Skin epidermis (tissue), 12 donors: ENCODE data around the gene ITGAL.

Source experiments
- H3K27ac ChIP-seq, 21 experiments: fragments of 200-600 bp; sonication (generic) in 11 of 21; one replicate each; pipeline ENCODE4 v1.5.0; 2020; ENCODE audit warnings: mild to moderate bottlenecking in 3 of 21, inconsistent platforms in 2 of 21, moderate library complexity in 2 of 21
- H3K4me3 ChIP-seq, 7 experiments: fragments of 200-600 bp; sonication (generic) in 2 of 7; one replicate each; pipeline ENCODE4 v1.5.0; 2020; ENCODE audit warnings: inconsistent platforms in 2 of 7, mild to moderate bottlenecking in 2 of 7, moderate library complexity in 1 of 7

The ITGAL gene

DNA sequence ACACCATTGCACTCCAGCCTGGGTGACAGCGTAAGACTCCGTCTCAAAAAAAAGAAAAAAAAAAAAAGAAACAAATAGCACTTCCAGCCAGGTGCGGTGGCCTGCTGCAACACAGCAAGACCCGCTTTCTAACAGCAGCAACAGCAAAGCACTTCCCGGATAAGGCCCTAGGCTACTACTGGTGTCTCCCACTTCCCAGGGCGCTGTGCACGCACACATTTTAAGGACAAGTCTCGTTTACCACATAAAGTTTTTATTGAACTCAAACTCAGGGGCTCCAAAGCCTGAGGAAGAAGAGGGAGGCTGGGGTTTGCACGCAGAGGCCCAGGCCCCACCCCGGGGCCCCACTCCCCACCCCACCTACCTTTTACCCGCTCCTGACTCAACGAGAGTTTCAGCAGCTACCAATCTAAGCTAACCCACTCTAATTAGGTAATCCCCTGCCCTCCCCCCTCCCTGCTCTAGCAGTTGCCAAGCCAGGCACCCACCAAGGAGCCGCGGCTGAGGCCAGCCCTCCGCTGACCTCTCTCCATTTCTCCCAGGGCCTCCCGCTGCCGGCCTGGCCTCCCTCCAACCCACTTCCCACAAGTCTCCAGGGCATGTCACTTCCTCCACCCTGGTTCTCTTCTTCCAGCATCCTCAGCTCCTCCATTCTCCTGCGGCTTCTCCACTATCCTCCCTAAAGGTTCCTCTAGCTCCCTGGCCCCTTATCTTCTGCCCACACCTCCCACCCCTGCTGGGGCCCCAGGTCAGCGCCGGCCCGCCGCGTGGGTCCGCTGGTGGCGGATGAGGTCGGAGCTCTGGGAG, 51.4 kb downstream of the ITGAL start:
- Histone ChIP-seq H3K27ac (peak overlapping the region in 1 of 21 experiments; percentile 15), H3K4me3 (no peak overlapping the region)

DNA sequence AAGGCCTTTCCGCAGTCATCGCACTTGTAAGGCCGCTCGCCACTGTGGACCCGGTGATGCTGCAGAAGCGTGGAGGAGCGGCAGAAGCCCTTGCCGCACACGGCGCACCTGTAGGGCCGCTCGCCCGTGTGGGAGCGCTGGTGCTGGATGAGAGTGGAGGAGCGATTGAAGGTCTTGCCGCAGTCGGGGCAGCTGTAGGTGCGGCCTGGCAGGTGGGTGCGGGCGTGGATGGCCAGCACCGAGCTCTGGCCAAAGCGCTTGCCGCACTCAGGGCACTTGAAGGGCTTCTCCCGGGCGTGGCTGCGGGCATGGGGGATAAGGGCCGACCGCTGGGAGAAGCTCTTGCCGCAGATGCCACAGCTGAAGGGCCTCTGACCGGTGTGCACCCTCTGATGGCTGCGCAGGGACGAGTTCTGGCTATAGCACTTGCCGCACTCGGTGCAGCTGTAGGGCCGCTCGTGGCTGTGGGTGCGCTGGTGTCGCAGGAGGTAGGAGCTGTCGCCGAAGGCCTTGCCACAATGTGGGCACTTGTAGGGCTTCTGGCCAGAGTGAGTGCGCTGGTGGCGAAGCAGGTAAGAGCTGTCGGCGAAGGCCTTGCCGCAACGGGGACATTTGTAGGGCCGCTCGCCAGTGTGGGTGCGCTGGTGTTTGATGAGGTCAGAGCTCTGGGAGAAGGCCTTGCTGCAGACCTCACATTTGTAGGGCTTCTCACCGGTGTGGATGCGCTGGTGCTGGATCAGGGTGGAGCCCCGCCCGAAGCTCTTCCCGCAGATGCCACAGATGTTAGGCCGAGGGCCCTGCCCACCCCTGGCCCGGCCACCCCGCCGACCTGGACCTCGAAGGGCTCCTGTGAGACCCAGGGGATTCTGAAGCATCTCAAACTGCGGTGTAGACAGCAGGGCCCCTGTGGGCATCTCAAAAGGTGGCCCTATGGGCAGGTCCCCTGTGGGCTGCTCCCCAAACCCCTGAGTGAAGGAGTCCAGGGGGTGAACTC, 52.3 kb downstream of the ITGAL start:
- H3K27ac ChIP-seq, result peak overlapping the region in 1 of 21 experiments; percentile 15
- no peak overlapping the region for H3K4me3 ChIP-seq

DNA sequence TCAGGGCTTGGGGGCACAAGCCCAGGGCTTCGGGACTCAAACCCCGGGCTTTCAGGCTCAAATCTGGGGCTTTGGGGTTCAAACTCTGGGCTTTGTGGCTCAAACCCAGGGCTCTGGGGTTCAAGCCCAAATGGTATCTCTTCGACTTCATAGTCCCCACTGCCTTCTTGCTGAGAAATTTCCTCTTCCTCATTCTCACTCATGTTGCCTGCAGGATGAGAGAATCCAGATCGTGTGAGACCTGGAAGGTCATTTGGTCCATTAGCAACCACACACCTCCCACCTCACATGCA, 53.2 kb downstream of the ITGAL start:
- peak overlapping the region in 18 of 21 experiments; percentile 45 to 100 (median 96) for H3K27ac ChIP-seq

DNA sequence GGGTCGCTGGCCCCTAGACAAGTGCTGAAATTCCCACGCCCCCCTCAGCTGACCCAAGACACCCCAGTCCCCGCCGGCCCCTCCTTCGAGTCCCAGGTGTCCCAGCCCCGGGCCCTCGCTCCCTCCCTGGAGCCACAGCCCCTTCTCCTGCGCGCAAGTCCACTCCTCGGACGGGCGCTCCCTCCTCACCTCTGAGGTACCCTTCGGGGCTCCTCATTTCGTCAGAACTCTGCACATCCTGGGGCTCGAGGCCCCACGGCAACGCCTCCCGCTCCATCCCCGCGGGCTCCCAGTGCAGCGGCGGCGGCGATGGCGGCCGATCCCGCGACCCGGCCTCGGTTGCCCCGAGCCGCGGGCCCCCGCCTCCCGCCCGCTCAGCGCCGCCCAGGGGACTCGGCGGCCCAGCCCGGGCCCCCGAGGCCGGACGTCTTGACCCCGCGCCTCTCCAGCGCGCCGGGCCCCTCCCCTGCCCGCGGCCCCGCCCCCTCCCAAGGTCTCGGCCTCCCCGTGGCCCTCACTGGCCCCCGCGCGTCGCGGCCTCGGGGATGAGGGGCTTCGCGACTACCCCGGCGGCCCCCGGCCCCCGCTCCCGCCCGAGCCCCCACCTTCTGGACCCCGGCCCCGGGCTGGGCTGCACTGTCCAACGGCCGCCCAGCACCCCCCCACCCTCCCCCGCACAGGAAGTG, 53.7 kb downstream of the ITGAL start, which contains the start of gene ZNF768:
TSS of gene ZNF768 (minus strand) at position 430 of the 686 bp plus-strand sequence. CDS start at position 277, 153 bp downstream.
- H3K4me3 ChIP-seq, result peak within 1 kb of the TSS; percentile 67 to 90 (median 83)
- peak within 1 kb of the TSS; percentile 89 to 100 (median 97) for H3K27ac ChIP-seq

More for the DNA sequence above, 53.2 kb downstream of the ITGAL start:
- peak overlapping the region; percentile 67 to 90 (median 83) for H3K4me3 ChIP-seq

DNA sequence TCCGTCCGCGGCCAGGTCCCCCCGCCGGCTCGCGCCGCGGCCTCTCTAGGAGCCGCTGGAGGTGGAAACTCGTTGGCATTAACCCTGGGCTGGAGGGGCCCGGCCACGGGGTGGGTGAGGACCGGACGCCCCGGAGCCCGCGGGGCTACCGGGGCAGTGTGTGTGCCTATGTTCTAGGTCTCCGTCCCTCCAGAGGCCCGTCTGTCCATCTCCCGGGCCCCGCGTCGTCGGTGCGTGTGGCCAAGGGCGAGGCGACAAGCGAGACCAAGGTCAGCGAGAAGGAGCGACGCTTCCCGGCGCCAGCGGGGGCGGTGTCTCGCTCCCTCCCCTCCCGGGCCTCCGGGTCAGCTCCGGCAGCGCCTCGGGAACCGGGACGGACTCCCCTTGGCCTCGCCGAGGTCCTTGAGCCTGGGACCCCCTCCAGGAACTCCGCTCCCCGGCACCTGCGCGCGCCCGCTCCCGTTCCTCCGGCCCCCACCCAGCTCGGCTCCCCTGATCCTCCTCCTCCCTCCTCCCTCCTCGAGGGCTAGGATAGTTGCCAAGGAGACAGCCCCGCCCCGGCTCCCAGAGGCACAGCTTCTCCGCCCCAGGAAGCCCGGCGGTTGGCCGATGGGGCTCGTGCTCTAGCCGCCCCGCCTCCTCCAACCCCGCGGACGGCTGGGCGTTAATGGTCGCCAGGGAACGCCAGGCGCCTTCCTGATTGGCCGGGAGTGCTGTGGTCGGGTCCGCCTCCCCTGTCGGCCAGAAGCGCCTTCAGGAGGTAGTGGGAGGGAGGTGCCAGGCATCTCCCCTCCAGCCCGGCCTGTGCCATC, 54.5 kb downstream of the ITGAL start:
- peak overlapping the region; percentile 89 to 100 (median 97) for H3K27ac ChIP-seq

DNA sequence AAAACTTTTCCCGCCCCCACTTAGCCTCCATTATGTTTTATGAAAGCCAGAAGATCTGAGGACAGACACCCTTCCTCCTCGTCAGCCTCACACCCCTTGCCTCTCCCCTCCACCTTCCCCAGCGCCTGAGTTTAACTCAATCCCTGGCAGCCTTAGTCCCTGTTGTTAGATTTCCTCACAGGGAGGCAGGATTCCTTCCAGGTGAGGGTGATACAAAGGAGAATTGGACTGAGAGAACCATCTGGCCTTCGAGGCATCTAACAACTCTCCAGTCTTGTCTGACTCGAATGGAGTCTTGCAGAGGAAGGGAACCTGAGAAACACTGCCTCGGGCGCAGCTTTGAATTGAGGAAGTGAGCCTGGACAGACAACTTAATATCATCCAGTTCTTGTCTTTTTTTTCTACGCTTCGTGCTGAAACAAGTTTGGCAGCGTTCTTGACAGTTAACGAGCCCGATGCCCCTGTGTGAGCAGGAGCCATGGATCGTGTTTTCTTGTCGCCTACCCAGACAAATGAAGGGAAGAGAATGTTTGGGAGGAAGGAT, 55.2 kb downstream of the ITGAL start:
- Histone ChIP-seq H3K27ac (peak overlapping the region in 20 of 21 experiments; percentile 48 to 100 (median 97)), H3K4me3 (peak overlapping the region; percentile 67 to 90 (median 83))

More for the DNA sequence above, 54.5 kb downstream of the ITGAL start:
- H3K4me3 ChIP-seq, result peak overlapping the region; percentile 67 to 90 (median 83)

DNA sequence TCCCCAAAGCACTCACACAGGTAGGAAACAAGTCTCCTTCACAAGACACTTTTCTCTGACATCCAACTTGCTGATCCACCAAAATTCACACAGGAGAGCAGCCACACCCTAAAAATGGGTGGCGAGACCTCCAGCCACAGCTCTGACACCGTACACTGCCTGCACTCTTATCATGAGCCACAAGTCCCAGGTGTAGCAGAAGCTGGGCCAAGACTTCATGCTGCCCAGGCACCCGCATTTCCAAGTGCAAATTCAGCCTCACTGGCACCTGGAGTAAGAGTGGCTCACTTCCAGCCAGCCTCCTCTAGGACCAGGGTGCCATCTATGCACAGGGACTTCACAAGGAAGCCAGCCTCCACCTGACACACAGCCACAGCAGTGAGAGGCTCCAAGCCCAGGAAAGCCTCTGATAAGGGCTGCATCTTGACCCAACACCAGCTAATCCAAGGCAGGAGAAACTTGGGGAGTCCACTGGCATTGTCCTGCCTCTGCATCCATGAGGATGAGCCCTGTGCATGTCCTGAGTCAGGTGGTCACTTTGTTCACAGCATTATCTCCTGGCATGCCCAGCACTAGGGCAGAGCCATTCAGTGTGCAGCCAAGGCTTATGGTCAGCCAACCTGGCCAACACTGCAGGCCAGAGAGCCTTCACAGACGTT, 56.4 kb downstream of the ITGAL start:
- Histone ChIP-seq H3K4me3 (no peak overlapping the region), H3K27ac (peak overlapping the region in 8 of 21 experiments; percentile 48 to 99 (median 98))

DNA sequence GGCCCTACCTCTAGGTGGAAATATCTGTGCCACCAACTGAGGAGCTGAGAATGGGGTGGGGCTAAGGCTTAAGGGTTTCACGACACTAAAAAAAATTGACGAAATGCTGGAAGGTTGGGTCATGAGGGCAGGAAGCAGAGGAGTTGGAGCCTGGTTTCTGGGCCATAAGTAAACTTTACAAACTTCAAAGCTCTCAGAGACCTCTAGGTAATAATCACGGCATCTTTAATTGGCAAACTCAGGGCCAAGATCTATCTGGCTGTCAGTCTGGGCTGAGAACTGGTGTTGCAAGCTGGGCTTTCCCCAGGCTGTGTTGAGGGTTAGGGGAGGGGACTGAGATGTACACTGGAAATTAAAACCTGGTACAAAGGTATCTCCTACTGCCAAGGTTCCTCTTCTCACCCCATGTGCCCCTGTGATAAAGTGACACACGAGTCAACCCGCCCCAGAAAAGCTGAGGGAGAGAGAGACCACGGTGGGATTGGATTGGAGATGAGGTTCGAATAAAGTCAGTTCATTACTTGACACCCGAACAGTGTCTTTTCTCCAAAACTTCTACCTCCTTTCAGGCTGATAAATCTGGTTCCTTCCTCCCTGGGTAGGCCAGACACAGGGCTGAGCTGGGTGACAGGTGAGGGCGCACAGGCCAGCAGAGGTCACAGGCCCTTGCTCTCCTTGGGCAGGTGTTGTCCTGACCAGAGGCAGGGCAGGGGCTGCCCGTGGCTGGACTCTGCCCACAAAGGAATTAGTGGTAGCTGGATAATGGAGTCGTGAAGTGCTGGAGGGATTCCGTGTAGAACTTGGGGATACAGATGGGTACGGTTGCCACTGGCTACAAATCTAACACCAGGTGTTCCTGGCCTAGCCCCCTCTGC, 57.9 kb downstream of the ITGAL start:
- no peak overlapping the region for H3K4me3 ChIP-seq
- H3K27ac ChIP-seq, result peak overlapping the region in 2 of 21 experiments; percentile 38 to 99

DNA sequence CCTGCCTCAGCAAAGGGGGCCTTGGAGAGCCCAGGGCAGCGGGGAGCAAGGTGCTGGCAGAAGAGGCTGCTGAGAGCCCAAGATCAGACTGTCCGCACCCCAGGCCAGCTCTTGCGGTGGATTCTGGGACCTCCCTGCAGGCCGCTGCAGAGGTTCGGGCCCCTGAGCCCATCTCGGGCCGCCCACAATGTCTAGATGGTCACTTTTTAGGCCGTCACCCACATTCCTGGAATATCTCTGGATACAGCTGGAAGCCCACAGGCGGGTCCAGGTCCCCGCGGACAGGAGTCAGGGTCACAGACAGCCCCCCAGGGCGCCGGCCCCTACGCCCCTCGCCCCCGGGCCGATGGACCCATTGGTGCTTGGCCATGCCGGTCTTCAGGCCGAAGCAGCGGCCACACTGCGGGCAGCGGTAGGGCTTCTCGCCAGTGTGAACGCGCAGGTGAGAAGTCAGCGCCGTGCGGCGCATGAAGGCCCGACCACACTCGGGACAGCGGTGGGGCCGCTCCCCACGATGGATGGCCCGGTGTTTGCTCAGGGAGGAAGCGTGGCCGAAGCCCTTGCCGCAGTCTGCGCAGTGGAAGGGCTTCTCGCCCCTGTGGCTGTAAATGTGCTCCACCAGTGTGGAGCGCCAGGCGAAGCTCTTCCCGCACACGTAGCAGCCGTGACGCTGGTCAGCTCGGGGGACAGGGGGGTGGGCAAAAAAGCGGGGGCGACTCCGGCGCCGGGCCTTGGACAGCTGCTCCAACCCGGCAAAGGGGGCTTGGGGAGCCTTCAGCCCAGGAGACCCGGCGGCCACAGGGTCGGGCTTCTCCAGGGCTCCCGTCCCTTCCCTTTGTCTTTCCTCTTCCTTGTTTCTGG, 60.0 kb downstream of the ITGAL start:
- no peak overlapping the region for H3K27ac ChIP-seq
- H3K4me3 ChIP-seq, result no peak overlapping the region

DNA sequence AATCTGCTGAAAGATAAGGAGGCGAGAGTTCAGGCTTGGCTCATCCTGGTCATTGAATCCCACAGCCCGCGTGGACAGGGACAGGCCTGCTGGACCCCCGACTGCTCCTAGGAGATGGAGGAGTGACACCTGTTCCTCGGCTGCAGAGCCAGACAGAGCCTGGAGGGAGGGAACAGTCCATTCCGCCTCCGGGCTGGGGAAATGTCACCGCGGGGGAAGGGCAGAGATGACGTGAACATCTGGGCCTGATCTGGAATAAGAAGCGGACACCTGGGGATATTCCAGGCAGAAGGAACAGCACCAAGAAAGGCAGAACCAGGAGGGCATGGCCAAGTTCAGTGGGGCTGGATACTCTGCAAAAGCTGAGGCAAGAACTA, 60.6 kb downstream of the ITGAL start:
- peak overlapping the region in 2 of 21 experiments; percentile 95 to 99 for H3K27ac ChIP-seq
- H3K4me3 ChIP-seq, result peak overlapping the region in 1 of 7 experiments; percentile 83

DNA sequence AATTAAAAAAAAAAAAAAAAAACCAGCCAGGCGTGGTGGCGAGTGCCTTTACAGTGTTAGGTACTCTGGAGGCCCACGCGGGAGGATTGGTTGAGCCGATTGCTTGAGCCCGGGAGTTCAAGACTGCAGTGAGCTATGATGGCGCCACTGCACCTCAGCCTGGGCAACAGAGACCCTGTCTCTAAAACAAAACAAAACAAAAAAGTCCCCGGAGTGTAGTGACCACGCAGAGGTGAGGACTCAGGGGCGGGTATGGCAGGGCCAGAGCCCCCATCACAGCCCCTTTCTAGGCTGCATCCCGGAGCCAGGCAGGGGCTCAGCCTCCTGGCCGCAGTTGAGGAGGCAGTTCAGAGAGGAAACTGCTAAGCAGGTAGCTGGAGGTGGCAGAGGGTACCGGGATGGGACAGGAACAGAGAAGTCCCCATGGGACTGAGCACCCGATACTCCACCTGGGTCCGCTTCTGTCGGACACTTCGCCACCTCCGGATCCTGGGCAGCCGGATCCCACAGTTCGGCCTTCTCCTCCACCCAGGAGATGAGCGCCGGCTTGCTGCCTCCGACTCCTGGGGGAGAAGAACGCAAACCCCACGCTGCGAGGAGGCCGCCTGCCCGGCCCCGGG, 61.3 kb downstream of the ITGAL start:
- H3K27ac ChIP-seq, result peak overlapping the region; percentile 82 to 99 (median 96)
- H3K4me3 ChIP-seq, result peak overlapping the region; percentile 52 to 83 (median 70)

DNA sequence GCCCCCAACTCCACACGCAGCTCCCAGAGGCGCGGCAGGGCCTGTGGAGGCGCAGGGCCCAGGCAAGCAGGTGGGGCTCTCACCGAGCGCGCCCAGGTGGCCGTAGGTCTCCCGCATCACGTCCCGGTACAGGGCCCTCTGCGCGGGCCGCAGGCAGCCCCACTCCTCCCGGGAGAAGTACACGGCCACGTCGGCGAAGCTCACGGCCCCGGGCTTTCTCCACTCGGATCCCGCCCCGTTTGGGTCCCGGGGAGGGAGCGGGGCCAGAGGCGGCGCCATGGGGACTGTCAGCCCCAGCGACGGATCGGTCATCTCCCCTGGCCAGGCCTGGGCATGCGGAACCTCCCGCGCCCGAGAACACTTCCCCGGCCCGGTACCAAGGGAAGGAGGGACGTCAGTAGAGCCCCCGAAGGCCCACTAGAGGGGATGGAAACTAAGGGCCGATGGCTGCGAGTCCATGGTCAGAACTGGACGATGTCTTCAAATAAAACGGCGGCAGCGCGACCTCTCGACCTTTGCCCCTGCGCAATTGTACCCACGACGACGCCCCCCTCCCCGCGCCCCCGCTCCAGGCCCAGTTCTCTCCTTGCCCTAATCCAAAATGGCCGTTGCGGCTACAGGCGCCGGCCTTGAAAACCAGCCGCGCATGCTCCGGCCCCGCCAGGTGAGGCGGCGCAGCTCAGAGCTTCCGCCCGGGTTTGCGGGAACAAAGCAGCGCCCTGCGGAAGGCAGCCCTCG, 62.0 kb downstream of the ITGAL start, which contains the start of gene ZNF747:
TSS of gene ZNF747 (minus strand) at position 491 of the 738 bp plus-strand sequence. CDS start at position 312, 179 bp downstream.
- H3K4me3 ChIP-seq, result peak within 1 kb of the TSS; percentile 52 to 83 (median 70)
- H3K27ac ChIP-seq, result peak within 1 kb of the TSS; percentile 82 to 99 (median 96)

DNA sequence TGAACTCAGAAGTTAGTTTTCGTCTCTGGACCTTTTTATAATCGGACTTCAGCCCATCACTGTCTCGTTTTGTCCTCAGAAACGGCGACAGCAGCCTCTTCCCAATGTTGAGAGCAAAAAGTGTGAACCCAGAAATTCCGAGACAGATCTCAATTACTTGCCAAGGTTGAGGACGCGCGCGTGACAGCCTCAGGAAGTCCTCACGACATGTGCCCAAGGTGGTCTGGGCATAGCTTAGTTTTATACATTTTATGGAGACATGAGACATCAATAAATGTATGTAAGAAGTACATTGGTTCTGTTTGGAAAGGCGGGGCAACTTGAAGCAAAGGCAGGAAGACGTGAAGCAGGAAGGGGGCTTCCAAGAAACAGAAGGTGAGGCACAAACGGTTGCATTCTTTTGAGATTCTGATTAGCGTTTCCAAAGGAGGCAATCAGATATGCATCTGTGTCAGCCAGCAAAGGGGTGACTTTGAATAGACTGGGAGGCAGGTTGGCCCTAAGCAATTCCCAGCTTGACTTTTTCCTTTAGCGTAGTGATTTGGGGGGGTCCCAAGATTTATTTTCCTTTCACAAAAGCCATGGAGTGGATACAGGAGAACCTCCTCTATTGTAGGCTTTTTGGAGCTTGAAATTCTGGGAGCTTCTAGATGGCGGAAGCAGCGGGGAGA, 62.7 kb downstream of the ITGAL start:
- H3K4me3 ChIP-seq, result peak overlapping the region; percentile 52 to 83 (median 70)
- peak overlapping the region; percentile 82 to 99 (median 96) for H3K27ac ChIP-seq

DNA sequence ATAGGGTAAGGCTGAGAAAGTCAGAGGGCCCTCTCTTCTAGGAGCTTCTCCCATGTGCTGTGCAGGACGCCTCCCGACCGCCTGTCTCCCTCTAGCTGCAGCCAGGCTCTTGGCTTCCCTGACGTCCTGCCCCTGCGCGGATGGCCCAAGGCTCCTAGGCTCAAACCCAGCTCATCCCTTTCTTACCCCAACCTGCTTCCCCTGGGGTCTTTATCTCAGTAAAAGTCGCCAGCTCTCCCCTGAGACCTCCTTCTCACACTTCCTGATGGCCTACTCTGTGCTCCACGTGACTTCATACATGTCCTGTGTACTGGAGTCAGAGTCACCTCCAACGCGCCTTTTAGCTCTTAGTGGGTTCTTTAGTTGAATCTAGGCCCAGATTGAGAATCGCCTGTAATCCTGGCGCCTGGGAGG, 63.2 kb downstream of the ITGAL start:
- Histone ChIP-seq H3K4me3 (peak overlapping the region; percentile 52 to 83 (median 70)), H3K27ac (peak overlapping the region; percentile 82 to 99 (median 96))
